ENCODE measurements around the gene TBCB.

Gene TBCB

DNA sequence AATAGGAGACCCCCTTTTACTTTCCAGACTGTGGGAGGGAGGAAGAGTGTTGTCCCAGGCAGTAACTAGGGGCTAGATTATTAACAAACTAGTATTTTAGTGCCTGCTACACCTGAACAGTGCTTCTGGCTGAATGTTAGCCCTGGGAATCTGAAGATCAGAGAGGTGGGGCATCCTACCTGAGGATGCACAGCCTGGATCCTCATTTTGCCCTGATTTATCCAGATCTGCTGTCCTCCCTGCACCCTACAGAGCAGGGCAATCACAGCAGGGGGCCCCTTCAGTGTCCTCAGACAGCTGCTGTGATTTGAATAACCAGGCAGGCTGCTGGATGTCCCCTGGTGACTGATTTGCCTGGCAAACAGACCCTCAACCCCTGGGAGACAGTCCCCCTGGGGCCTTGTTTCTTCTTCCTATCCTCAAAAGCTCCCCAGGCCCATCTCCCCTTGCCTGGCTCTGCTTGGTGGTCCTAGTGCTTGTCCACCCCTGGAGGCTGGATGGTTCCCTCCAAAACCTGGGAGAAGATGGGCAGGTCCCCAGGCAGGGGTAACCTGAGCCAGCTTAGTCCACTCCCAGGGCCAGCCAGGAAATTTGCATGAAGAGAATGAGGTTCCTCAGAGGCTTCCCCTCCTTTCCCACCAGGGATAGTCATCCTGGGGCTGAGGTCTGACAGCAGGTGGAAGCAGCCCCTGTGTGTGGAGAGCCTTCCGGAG is 4.6 kb upstream of the TBCB start, which contains the start of gene OVOL3:
TSS of gene OVOL3 (plus strand) at position 657 of the 713 bp plus-strand sequence. CDS start 60 bp downstream, outside the sequence.
- Histone ChIP-seq H3K36me3 (ENCODE audit: control insufficient read depth, low read length) (peaks cover 38% of the 10 kb centered on the region), H3K4me3 (ENCODE audit: low read length) (no peak within 1 kb of the TSS)

DNA sequence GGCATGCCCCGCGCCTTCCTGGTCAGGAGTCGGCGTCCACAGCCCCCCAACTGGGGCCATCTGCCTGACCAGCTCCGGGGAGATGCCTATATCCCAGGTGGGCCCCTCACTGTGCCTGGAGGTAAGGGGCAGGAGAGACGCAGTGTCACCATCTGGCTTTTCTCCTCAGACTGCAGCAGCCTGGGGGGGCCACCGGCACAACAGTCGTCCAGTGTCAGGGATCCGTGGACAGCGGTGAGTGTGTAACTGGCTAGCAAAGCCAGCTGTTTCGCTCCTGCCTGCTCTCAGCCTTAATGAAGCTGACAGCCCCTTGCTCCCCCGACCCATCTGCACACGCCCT is 4.1 kb upstream of the TBCB start:
- H3K4me2 ChIP-seq (ENCODE audit: low read length) = no peak overlapping the region
- no peaks in the 10 kb centered on the region for H3K9me2 ChIP-seq (replicated peaks; ENCODE audit: control insufficient read depth, low read length)
- TF ChIP-seq, protein P1, sequence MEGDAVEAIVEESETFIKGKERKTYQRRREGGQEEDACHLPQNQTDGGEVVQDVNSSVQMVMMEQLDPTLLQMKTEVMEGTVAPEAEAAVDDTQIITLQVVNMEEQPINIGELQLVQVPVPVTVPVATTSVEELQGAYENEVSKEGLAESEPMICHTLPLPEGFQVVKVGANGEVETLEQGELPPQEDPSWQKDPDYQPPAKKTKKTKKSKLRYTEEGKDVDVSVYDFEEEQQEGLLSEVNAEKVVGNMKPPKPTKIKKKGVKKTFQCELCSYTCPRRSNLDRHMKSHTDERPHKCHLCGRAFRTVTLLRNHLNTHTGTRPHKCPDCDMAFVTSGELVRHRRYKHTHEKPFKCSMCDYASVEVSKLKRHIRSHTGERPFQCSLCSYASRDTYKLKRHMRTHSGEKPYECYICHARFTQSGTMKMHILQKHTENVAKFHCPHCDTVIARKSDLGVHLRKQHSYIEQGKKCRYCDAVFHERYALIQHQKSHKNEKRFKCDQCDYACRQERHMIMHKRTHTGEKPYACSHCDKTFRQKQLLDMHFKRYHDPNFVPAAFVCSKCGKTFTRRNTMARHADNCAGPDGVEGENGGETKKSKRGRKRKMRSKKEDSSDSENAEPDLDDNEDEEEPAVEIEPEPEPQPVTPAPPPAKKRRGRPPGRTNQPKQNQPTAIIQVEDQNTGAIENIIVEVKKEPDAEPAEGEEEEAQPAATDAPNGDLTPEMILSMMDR (IDR thresholded peaks at IDR 0.05; ENCODE audit: low read depth, low read length, poor library complexity, severe bottlenecking) = no peak
- no peak for TF ChIP-seq EZH2phosphoT487 (IDR thresholded peaks at IDR 0.05; ENCODE audit: borderline replicate concordance, low read length)
- peaks cover 24% of the 10 kb centered on the region for H3K79me2 ChIP-seq (ENCODE audit: control insufficient read depth, low read length)
- H3K27me3 ChIP-seq (ENCODE audit: control insufficient read depth, low read length) = no peaks in the 10 kb centered on the region
- H3K36me3 ChIP-seq (ENCODE audit: control insufficient read depth, low read length) = peaks cover 40% of the 10 kb centered on the region
- no peaks in the 10 kb centered on the region for H3K9me3 ChIP-seq (ENCODE audit: control insufficient read depth, insufficient read depth, low read length)
- no peak overlapping the region for H3K27ac ChIP-seq (ENCODE audit: low read depth, low read length)
- peaks cover 2% of the 10 kb centered on the region; the same call in 1 of the 2 replicates for H4K20me1 ChIP-seq (ENCODE audit: control insufficient read depth, insufficient read depth, low read depth, low read length)
- no peaks in the 10 kb centered on the region for H3F3A ChIP-seq (ENCODE audit: control insufficient read depth, insufficient read depth)
- no peak overlapping the region for H3K4me3 ChIP-seq (ENCODE audit: low read length)
- peaks cover 20% of the 10 kb centered on the region for H3K4me1 ChIP-seq (ENCODE audit: control insufficient read depth, low read length)

More for the DNA sequence above, 4.6 kb upstream of the TBCB start, which contains the start of gene OVOL3:
- Histone ChIP-seq H4K20me1 (ENCODE audit: control insufficient read depth, insufficient read depth, low read depth, low read length) (no peaks in the 10 kb centered on the region), H3K9me2 (replicated peaks; ENCODE audit: control insufficient read depth, low read length) (no peaks in the 10 kb centered on the region), H3K4me1 (ENCODE audit: control insufficient read depth, low read length) (peaks cover 17% of the 10 kb centered on the region), H3F3A (ENCODE audit: control insufficient read depth, insufficient read depth) (no peaks in the 10 kb centered on the region), H3K27me3 (ENCODE audit: control insufficient read depth, low read length) (no peaks in the 10 kb centered on the region), H3K4me2 (ENCODE audit: low read length) (no peak within 1 kb of the TSS), H3K79me2 (ENCODE audit: control insufficient read depth, low read length) (peaks cover 19% of the 10 kb centered on the region), H3K27ac (ENCODE audit: low read depth, low read length) (no peak within 1 kb of the TSS), H3K9me3 (ENCODE audit: control insufficient read depth, insufficient read depth, low read length) (no peaks in the 10 kb centered on the region)
- no peak for TF ChIP-seq EZH2phosphoT487 (IDR thresholded peaks at IDR 0.05; ENCODE audit: borderline replicate concordance, low read length)
- TF ChIP-seq, protein P1 (IDR thresholded peaks at IDR 0.05; ENCODE audit: low read depth, low read length, poor library complexity, severe bottlenecking) = no peak

DNA sequence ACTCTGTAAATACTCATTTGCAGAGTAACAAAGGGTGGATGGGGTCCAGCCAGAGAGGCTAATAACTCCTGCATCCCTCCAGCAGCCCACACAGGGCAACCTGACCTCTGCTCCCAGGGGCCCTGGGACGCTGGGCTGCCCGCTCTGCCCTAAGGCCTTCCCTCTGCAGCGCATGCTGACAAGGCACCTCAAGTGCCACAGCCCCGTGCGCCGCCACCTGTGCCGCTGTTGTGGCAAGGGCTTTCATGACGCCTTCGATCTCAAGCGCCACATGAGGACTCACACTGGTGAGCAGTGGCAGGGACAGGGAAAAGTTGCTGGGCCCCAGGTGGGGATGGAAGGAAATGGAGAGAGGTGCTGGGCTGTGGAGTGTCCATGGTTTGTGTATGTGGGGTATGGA is 2.6 kb upstream of the TBCB start:
- H3K79me2 ChIP-seq (ENCODE audit: control insufficient read depth, low read length) = peaks cover 35% of the 10 kb centered on the region
- H3K27ac ChIP-seq (ENCODE audit: low read depth, low read length) = no peak overlapping the region
- peaks cover 6% of the 10 kb centered on the region; the same call in 1 of the 2 replicates for H4K20me1 ChIP-seq (ENCODE audit: control insufficient read depth, insufficient read depth, low read depth, low read length)
- peaks cover 39% of the 10 kb centered on the region for H3K36me3 ChIP-seq (ENCODE audit: control insufficient read depth, low read length)
- H3K4me1 ChIP-seq (ENCODE audit: control insufficient read depth, low read length) = peaks cover 29% of the 10 kb centered on the region
- H3K27me3 ChIP-seq (ENCODE audit: control insufficient read depth, low read length) = no peaks in the 10 kb centered on the region
- H3F3A ChIP-seq (ENCODE audit: control insufficient read depth, insufficient read depth) = no peaks in the 10 kb centered on the region
- TF ChIP-seq, protein P1 (IDR thresholded peaks at IDR 0.05; ENCODE audit: low read depth, low read length, poor library complexity, severe bottlenecking) = no peak
- no peak for TF ChIP-seq EZH2phosphoT487 (IDR thresholded peaks at IDR 0.05; ENCODE audit: borderline replicate concordance, low read length)
- no peak overlapping the region for H3K4me3 ChIP-seq (ENCODE audit: low read length)
- H3K4me2 ChIP-seq (ENCODE audit: low read length) = no peak overlapping the region
- no peaks in the 10 kb centered on the region for H3K9me2 ChIP-seq (replicated peaks; ENCODE audit: control insufficient read depth, low read length)
- H3K9me3 ChIP-seq (ENCODE audit: control insufficient read depth, insufficient read depth, low read length) = no peaks in the 10 kb centered on the region

All from DOHH2 (cell line).